Measurements from ENCODE around the gene TRAP1.

- no peak for TF ChIP-seq CTCF (IDR thresholded peaks at IDR 0.05; ENCODE audit: insufficient read depth, low read length, poor library complexity, severe bottlenecking)
- TF ChIP-seq EZH2phosphoT487 (conservative IDR thresholded peaks at IDR 0.05; ENCODE audit: low read length): no peak
These were observed 54.7 kb downstream of the TRAP1 start for GRCh38 chr16:3662601-3663000.
